CD8-positive, alpha-beta memory T cell (primary cell): ENCODE results near the gene LCE5A. TPM values are rescaled to one million over a fixed set of nuclear protein-coding genes. Genes with fewer than 3 reads are reported as not detected.

Experiments
- CTCF ChIA-PET: fragments of 350-600 bp; sonication (Branson Sonifier 250); formaldehyde crosslinking; loops from one replicate; lab custom pipeline; 2021; ENCODE audit warnings: antibody characterized with exemption; lab: Charles Lee
- POLR2A ChIA-PET: fragments of 350-600 bp; sonication (Branson Sonifier 250); formaldehyde crosslinking; loops from one replicate; lab custom pipeline; 2021; ENCODE audit warnings: antibody characterized with exemption; lab: Charles Lee
- DNase-seq, 5 donors: peaks; one replicate each; pipeline versions ENCODE4 v3.0.0 to v3.0.0-alpha.2; 2020 to 2022; ENCODE audit warnings: mixed read lengths in 1 of 5
- H3K27ac ChIP-seq: one replicate; pipeline ENCODE4 v1.7.0; 2013; ENCODE audit warnings: low read depth, mild to moderate bottlenecking, low read length, moderate library complexity
- H3K27me3 ChIP-seq: 2 replicates; pipeline ENCODE4 v1.7.0; 2013; ENCODE audit warnings: low read length, mild to moderate bottlenecking; ENCODE audit not compliant: insufficient read depth, poor library complexity, severe bottlenecking
- H3K36me3 ChIP-seq: 2 replicates; pipeline ENCODE4 v1.7.0; 2013; ENCODE audit warnings: mild to moderate bottlenecking, low read length, moderate library complexity; ENCODE audit not compliant: insufficient read depth
- H3K4me1 ChIP-seq: 2 replicates; pipeline ENCODE4 v1.7.0; 2013; ENCODE audit warnings: mild to moderate bottlenecking, low read length, moderate library complexity; ENCODE audit not compliant: insufficient read depth
- H3K4me3 ChIP-seq: 2 replicates; pipeline ENCODE4 v1.7.0; 2013; ENCODE audit warnings: mild to moderate bottlenecking, low read length
- H3K9me3 ChIP-seq: 2 replicates; pipeline ENCODE4 v1.7.0; 2013; ENCODE audit warnings: mild to moderate bottlenecking, low read length
- H3K27ac Mint-ChIP-seq, 8 donors: one replicate each; pipeline ENCODE4 v1.8.0; 2020 to 2021; ENCODE audit warnings: mixed read lengths in 8 of 8, mild to moderate bottlenecking in 6 of 8, inconsistent platforms in 3 of 8, moderate library complexity in 3 of 8
- H3K27me3 Mint-ChIP-seq, 2 donors: one replicate each; pipeline ENCODE4 v1.8.0; 2020 to 2021; ENCODE audit warnings: mixed read lengths in 2 of 2, mild to moderate bottlenecking in 1 of 2, moderate library complexity in 1 of 2
- H3K36me3 Mint-ChIP-seq, 3 donors: one replicate each; pipeline ENCODE4 v1.8.0; 2020 to 2021; ENCODE audit warnings: mixed read lengths in 3 of 3, inconsistent platforms in 1 of 3, mild to moderate bottlenecking in 1 of 3
- H3K4me1 Mint-ChIP-seq, 3 donors: one replicate each; pipeline ENCODE4 v1.8.0; 2020 to 2021; ENCODE audit warnings: mixed read lengths in 3 of 3, inconsistent platforms in 1 of 3, mild to moderate bottlenecking in 1 of 3
- H3K4me3 Mint-ChIP-seq, 7 donors: one replicate each; pipeline ENCODE4 v1.8.0; 2020 to 2021; ENCODE audit warnings: mixed read lengths in 7 of 7, mild to moderate bottlenecking in 6 of 7, moderate library complexity in 4 of 7, inconsistent platforms in 2 of 7
- H3K9me3 Mint-ChIP-seq, 5 donors: one replicate each; pipeline ENCODE4 v1.8.0; 2020 to 2022; ENCODE audit warnings: mixed read lengths in 5 of 5, mild to moderate bottlenecking in 3 of 5, moderate library complexity in 2 of 5, inconsistent platforms in 1 of 5
- polyA plus RNA-seq: library from polyadenylated mRNA; unstranded; fragments of 300-500 nt; fragmentation: Illumina TruSeq; gene quantifications from one replicate; pipeline ENCODE4 v1.2.3, GENCODE V29; 2021
- total RNA-seq, 2 experiments: library from RNA; stranded (reverse); gene quantifications; one replicate each; pipeline ENCODE4 v1.2.3, GENCODE V29; 2021

The LCE5A gene
- total and polyA plus RNA-seq, 3 experiments from 2014 or later: not detected

GRCh38 chr1:152520561-152521090 lies 10.0 kb downstream of the LCE5A start:
- DNase-seq: no peak

GRCh38 chr1:152525080-152525641 lies 14.6 kb downstream of the LCE5A start:
- no peaks in the 10 kb centered on the region for H3K36me3 Mint-ChIP-seq

More at GRCh38 chr1:152520561-152521090, 10.0 kb downstream of the LCE5A start:
- no peaks in the 10 kb centered on the region for H3K9me3 ChIP-seq
- Mint-ChIP-seq H3K27ac (no peak overlapping the region), H3K27me3 (peaks cover 17 to 36% of the 10 kb centered on the region in 2 donors), H3K4me1 (peaks cover 0 to 3% (median 0%) of the 10 kb centered on the region in 3 donors), H3K4me3 (no peak overlapping the region), H3K36me3 (no peaks in the 10 kb centered on the region), H3K9me3 (no peaks in the 10 kb centered on the region)
- H3K27me3 ChIP-seq: peaks cover 6% of the 10 kb centered on the region
- no peak overlapping the region for H3K4me3 ChIP-seq
- CTCF ChIA-PET: no interaction called here
- H3K4me1 ChIP-seq: no peaks in the 10 kb centered on the region
- H3K36me3 ChIP-seq: no peaks in the 10 kb centered on the region
- no peak overlapping the region for H3K27ac ChIP-seq
- POLR2A ChIA-PET: no interaction called here

GRCh38 chr1:152533327-152533938 lies 22.8 kb downstream of the LCE5A start:
- H3K27ac Mint-ChIP-seq: no peak overlapping the region
- Histone ChIP-seq H3K4me3 (no peak overlapping the region), H3K4me1 (no peaks in the 10 kb centered on the region), H3K9me3 (no peaks in the 10 kb centered on the region), H3K36me3 (no peaks in the 10 kb centered on the region), H3K27ac (no peak overlapping the region), H3K27me3 (peaks cover 3% of the 10 kb centered on the region)
- H3K27me3 Mint-ChIP-seq: peaks cover 14 to 58% of the 10 kb centered on the region in 2 donors
- peaks cover 0 to 2% (median 0%) of the 10 kb centered on the region in 5 donors for H3K9me3 Mint-ChIP-seq
- no peak for DNase-seq
- CTCF ChIA-PET: no interaction called here
- H3K4me1 Mint-ChIP-seq: no peaks in the 10 kb centered on the region
- POLR2A ChIA-PET: no interaction called here
- H3K4me3 Mint-ChIP-seq: no peak overlapping the region
- no peaks in the 10 kb centered on the region for H3K36me3 Mint-ChIP-seq

More at GRCh38 chr1:152525080-152525641, 14.6 kb downstream of the LCE5A start:
- H3K9me3 ChIP-seq: no peaks in the 10 kb centered on the region
- H3K27me3 Mint-ChIP-seq: peaks cover 9 to 39% of the 10 kb centered on the region in 2 donors
- DNase-seq: no peak
- H3K4me3 ChIP-seq: no peak overlapping the region
- no peak overlapping the region for H3K4me3 Mint-ChIP-seq
- H3K4me1 Mint-ChIP-seq: no peaks in the 10 kb centered on the region
- no peak overlapping the region for H3K27ac ChIP-seq
- H3K27ac Mint-ChIP-seq: no peak overlapping the region
- peaks cover 0 to 2% (median 0%) of the 10 kb centered on the region in 5 donors for H3K9me3 Mint-ChIP-seq
- no peaks in the 10 kb centered on the region for H3K27me3 ChIP-seq
- POLR2A ChIA-PET: no interaction called here
- no peaks in the 10 kb centered on the region for H3K36me3 ChIP-seq
- H3K4me1 ChIP-seq: no peaks in the 10 kb centered on the region
- CTCF ChIA-PET: no interaction called here

- CTCF ChIA-PET: no interaction called here
- H3K27me3 Mint-ChIP-seq: peaks cover 16 to 59% of the 10 kb centered on the region in 2 donors
- H3K9me3 Mint-ChIP-seq: no peaks in the 10 kb centered on the region
- H3K4me1 ChIP-seq: no peaks in the 10 kb centered on the region
- no peaks in the 10 kb centered on the region for H3K9me3 ChIP-seq
- no peak overlapping the region for H3K27ac ChIP-seq
- no peak overlapping the region for H3K27ac Mint-ChIP-seq
- no peaks in the 10 kb centered on the region for H3K36me3 Mint-ChIP-seq
- peaks cover 3% of the 10 kb centered on the region for H3K27me3 ChIP-seq
- POLR2A ChIA-PET: no interaction called here
- H3K4me3 ChIP-seq: no peak overlapping the region
- H3K4me3 Mint-ChIP-seq: no peak overlapping the region
- H3K36me3 ChIP-seq: no peaks in the 10 kb centered on the region
- no peak for DNase-seq
- no peaks in the 10 kb centered on the region for H3K4me1 Mint-ChIP-seq
Measured at GRCh38 chr1:152535774-152536173, 25.2 kb downstream of the LCE5A start.

GRCh38 chr1:152537496-152537895 lies 26.9 kb downstream of the LCE5A start:
- no peak for DNase-seq
- POLR2A ChIA-PET: no interaction called here
- H3K27me3 Mint-ChIP-seq: peaks cover 12 to 64% of the 10 kb centered on the region in 2 donors

GRCh38 chr1:152539901-152540300 lies 29.3 kb downstream of the LCE5A start:
- H3K27ac ChIP-seq: no peak overlapping the region
- ChIA-PET POLR2A (no interaction called here), CTCF (no interaction called here)
- H3K4me3 Mint-ChIP-seq: no peak overlapping the region
- H3K36me3 Mint-ChIP-seq: no peaks in the 10 kb centered on the region
- H3K36me3 ChIP-seq: no peaks in the 10 kb centered on the region
- H3K4me3 ChIP-seq: no peak overlapping the region
- no peaks in the 10 kb centered on the region for H3K9me3 ChIP-seq
- peaks cover 3% of the 10 kb centered on the region for H3K27me3 ChIP-seq
- H3K4me1 Mint-ChIP-seq: no peaks in the 10 kb centered on the region
- no peak for DNase-seq
- H3K9me3 Mint-ChIP-seq: no peaks in the 10 kb centered on the region
- no peaks in the 10 kb centered on the region for H3K4me1 ChIP-seq
- peaks cover 12 to 63% of the 10 kb centered on the region in 2 donors for H3K27me3 Mint-ChIP-seq
- H3K27ac Mint-ChIP-seq: no peak overlapping the region

More at GRCh38 chr1:152537496-152537895, 26.9 kb downstream of the LCE5A start:
- Histone ChIP-seq H3K36me3 (no peaks in the 10 kb centered on the region), H3K27me3 (peaks cover 3% of the 10 kb centered on the region), H3K9me3 (no peaks in the 10 kb centered on the region), H3K4me1 (no peaks in the 10 kb centered on the region), H3K27ac (no peak overlapping the region), H3K4me3 (no peak overlapping the region)
- no peak overlapping the region for H3K27ac Mint-ChIP-seq
- no peak overlapping the region for H3K4me3 Mint-ChIP-seq
- H3K4me1 Mint-ChIP-seq: no peaks in the 10 kb centered on the region
- CTCF ChIA-PET: no interaction called here
- H3K36me3 Mint-ChIP-seq: no peaks in the 10 kb centered on the region
- H3K9me3 Mint-ChIP-seq: no peaks in the 10 kb centered on the region

GRCh38 chr1:152543820-152544219 lies 33.2 kb downstream of the LCE5A start:
- CTCF ChIA-PET: no interaction called here
- no peaks in the 10 kb centered on the region for H3K4me1 Mint-ChIP-seq
- H3K9me3 Mint-ChIP-seq: peaks cover 0 to 3% (median 1%) of the 10 kb centered on the region in 5 donors
- no peak overlapping the region for H3K4me3 ChIP-seq
- no peaks in the 10 kb centered on the region for H3K4me1 ChIP-seq
- no peak overlapping the region for H3K4me3 Mint-ChIP-seq
- H3K36me3 Mint-ChIP-seq: no peaks in the 10 kb centered on the region
- POLR2A ChIA-PET: no interaction called here
- peaks cover 6 to 42% of the 10 kb centered on the region in 2 donors for H3K27me3 Mint-ChIP-seq
- no peaks in the 10 kb centered on the region for H3K27me3 ChIP-seq
- H3K27ac Mint-ChIP-seq: no peak overlapping the region
- DNase-seq: no peak
- no peaks in the 10 kb centered on the region for H3K9me3 ChIP-seq
- H3K36me3 ChIP-seq: no peaks in the 10 kb centered on the region
- no peak overlapping the region for H3K27ac ChIP-seq

- Histone ChIP-seq H3K36me3 (no peaks in the 10 kb centered on the region), H3K27me3 (no peaks in the 10 kb centered on the region), H3K4me1 (no peaks in the 10 kb centered on the region), H3K9me3 (no peaks in the 10 kb centered on the region), H3K4me3 (no peak overlapping the region), H3K27ac (no peak overlapping the region)
- peaks cover 0 to 25% of the 10 kb centered on the region in 2 donors for H3K27me3 Mint-ChIP-seq
- DNase-seq: no peak
- ChIA-PET CTCF (no interaction called here), POLR2A (no interaction called here)
- H3K27ac Mint-ChIP-seq: no peak overlapping the region
- no peaks in the 10 kb centered on the region for H3K36me3 Mint-ChIP-seq
- H3K9me3 Mint-ChIP-seq: peaks cover 0 to 3% (median 2%) of the 10 kb centered on the region in 5 donors
- H3K4me3 Mint-ChIP-seq: no peak overlapping the region
- H3K4me1 Mint-ChIP-seq: no peaks in the 10 kb centered on the region
Measured at GRCh38 chr1:152546704-152547103, 36.1 kb downstream of the LCE5A start.
